ENCODE data around the gene TMEM121.

Gene TMEM121

GRCh38 chr14:105536051-105536450, 9.7 kb downstream of the TMEM121 start:
- TF ChIP-seq REST (IDR thresholded peaks at IDR 0.05; ENCODE audit: insufficient read depth in 1 of 2, low read depth in 2 of 2, low read length in 2 of 2): no peak
- TF ChIP-seq FOXP2 (optimal IDR thresholded peaks at IDR 0.05; ENCODE audit: borderline replicate concordance, extremely low read depth, extremely low read length, insufficient read depth): no peak
- no peak for TF ChIP-seq SIN3A (IDR thresholded peaks at IDR 0.05; ENCODE audit: borderline replicate concordance, insufficient read depth, low read length)
- no peak for TF ChIP-seq TAF1 (IDR thresholded peaks at IDR 0.05; ENCODE audit: borderline replicate concordance, insufficient read depth, low read length)
- no peak for TF ChIP-seq POLR2AphosphoS5 (IDR thresholded peaks at IDR 0.05; ENCODE audit: low read depth, low read length)

DNA sequence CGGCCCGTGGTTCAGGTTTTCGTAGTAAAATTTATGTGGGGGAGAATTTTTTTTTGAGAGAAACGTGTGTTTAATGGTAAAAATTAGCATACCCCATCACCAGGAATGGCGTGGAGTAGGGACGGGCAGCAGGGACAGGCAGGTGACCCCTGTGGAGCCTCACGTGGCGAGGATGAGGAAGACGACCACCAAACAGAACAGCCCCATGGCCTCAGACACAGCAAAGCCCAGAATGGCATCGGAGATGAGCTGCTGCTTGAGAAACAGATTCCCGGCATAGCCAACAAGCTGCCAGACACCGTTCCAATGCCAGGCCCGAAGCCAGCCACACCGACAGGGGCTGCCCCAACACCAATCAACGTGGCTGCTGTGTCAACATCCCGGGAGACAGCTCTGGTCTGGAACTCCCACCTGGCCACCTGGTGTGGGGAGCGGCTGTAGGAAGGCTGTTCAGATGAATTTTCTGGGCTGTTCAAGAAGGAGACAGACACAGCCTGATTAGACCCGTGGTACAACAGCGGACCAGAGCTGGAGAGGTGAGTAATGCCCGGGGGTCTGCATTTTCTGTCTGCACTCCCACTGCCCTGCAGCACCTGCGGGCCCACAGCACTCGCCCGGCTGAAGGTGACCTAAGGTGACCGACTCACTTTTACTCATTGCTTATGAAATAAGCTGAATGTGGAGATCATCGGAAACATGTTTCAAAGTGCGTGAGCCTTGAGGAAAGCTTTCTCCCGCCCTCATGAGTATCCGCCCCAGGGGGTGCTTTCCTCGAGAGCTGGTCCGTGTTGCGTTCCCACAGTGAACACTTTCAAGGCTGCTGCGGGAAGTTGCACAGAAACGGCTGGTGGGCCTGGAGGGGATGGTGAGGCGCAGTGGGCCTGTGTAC, 10.6 kb downstream of the TMEM121 start:
- TF ChIP-seq POLR2AphosphoS5 (IDR thresholded peaks at IDR 0.05; ENCODE audit: low read depth, low read length) (no peak), REST (IDR thresholded peaks at IDR 0.05; ENCODE audit: insufficient read depth in 1 of 2, low read depth in 2 of 2, low read length in 2 of 2) (no peak)

DNA sequence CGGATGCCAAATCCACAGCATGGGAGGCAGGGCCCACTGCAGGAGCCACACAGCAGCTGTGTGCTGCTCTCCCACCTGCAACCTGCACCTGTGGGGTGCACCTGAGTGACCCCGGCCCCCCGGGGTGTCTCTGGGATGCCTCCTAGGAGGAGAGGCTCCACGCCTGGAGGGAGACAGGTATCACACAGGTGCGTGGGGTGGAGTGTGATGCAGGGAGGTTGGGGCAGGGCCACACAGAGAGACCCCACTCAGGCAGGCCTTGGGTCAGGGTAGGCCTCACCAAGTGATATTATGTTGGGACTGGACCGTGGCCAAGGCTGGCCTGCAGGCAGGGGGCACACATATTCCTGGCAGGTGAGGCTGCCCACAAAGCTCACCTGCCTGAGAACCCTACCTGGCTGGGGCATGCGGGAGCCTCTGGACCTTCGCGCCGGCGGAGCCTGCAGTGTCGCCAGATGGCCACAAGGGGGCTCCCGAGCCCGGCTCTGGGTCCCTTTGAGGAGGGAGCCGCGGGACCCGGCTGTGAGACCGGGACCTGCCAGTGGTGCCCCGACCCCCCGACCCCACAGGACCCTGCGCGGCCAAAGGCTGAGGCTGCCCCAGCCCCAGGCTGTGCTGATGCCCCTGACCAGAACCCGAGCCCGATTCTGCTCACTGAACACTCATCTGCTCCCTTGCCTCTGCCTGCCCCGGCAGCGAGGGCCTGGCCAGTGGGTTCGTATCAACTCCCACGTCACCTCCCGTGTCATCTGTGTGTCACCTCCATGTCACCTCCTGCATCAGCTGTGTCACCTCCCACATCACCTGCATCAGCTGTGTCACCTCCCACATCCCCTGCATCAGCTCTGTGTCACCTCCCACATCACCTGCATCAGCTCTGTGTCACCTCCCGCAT, 11.4 kb downstream of the TMEM121 start:
- TF ChIP-seq FOXP2 (optimal IDR thresholded peaks at IDR 0.05; ENCODE audit: borderline replicate concordance, extremely low read depth, extremely low read length, insufficient read depth) (no peak), POLR2AphosphoS5 (IDR thresholded peaks at IDR 0.05; ENCODE audit: low read depth, low read length) (no peak), SIN3A (IDR thresholded peaks at IDR 0.05; ENCODE audit: borderline replicate concordance, insufficient read depth, low read length) (no peak), REST (IDR thresholded peaks at IDR 0.05; ENCODE audit: insufficient read depth in 1 of 2, low read depth in 2 of 2, low read length in 2 of 2) (no peak), TAF1 (IDR thresholded peaks at IDR 0.05; ENCODE audit: borderline replicate concordance, insufficient read depth, low read length) (no peak)

- no peak for TF ChIP-seq FOXP2 (optimal IDR thresholded peaks at IDR 0.05; ENCODE audit: borderline replicate concordance, extremely low read depth, extremely low read length, insufficient read depth)
- no peak for TF ChIP-seq POLR2AphosphoS5 (IDR thresholded peaks at IDR 0.05; ENCODE audit: low read depth, low read length)
- no peak for TF ChIP-seq REST (IDR thresholded peaks at IDR 0.05; ENCODE audit: insufficient read depth in 1 of 2, low read depth in 2 of 2, low read length in 2 of 2)
- TF ChIP-seq TAF1 (IDR thresholded peaks at IDR 0.05; ENCODE audit: borderline replicate concordance, insufficient read depth, low read length): no peak
- no peak for TF ChIP-seq SIN3A (IDR thresholded peaks at IDR 0.05; ENCODE audit: borderline replicate concordance, insufficient read depth, low read length)
Observed at GRCh38 chr14:105538481-105539049, 12.2 kb downstream of the TMEM121 start.

Measured in PFSK-1 (cell line).